Hepatocyte (in vitro differentiated cells): Measurements from ENCODE around the gene NDUFS6. TPM values are rescaled to one million over a fixed set of nuclear protein-coding genes. Genes with fewer than 3 reads are reported as not detected.

Source experiments
- DNase-seq: peaks from one replicate; pipeline ENCODE4 v3.0.0-alpha.2; 2016; ENCODE audit warnings: low spot score
- H2AFZ ChIP-seq: fragments of 200-600 bp; sonication (generic); 2 replicates; pipeline ENCODE4 v1.6.0; 2016; ENCODE audit warnings: antibody characterized with exemption, mild to moderate bottlenecking
- H3K27ac ChIP-seq: fragments of 200-600 bp; sonication (generic); 2 replicates; pipeline ENCODE4 v1.5.1; 2016; ENCODE audit warnings: mild to moderate bottlenecking
- H3K27me3 ChIP-seq: fragments of 200-600 bp; sonication (generic); 2 replicates; pipeline ENCODE4 v1.6.1; 2016
- H3K36me3 ChIP-seq: fragments of 200-600 bp; sonication (generic); replicated peaks from 2 replicates; pipeline ENCODE4 v1.5.1; 2016; ENCODE audit warnings: low read depth; ENCODE audit not compliant: insufficient read depth
- H3K4me1 ChIP-seq: fragments of 200-600 bp; sonication (generic); 2 replicates; pipeline ENCODE4 v1.5.1; 2016; ENCODE audit warnings: mild to moderate bottlenecking, moderate library complexity; ENCODE audit not compliant: insufficient read depth
- H3K4me2 ChIP-seq: fragments of 200-600 bp; sonication (generic); 2 replicates; pipeline ENCODE4 v1.6.0; 2016
- H3K4me3 ChIP-seq: fragments of 200-600 bp; sonication (generic); 2 replicates; pipeline ENCODE4 v1.5.1; 2016; ENCODE audit warnings: mild to moderate bottlenecking
- H3K79me2 ChIP-seq: fragments of 200-600 bp; sonication (generic); 2 replicates; pipeline ENCODE4 v1.6.0; 2017; ENCODE audit warnings: mild to moderate bottlenecking
- H3K9me2 ChIP-seq: fragments of 200-600 bp; sonication (generic); replicated peaks from 2 replicates; pipeline ENCODE4 v1.6.0; 2017; ENCODE audit warnings: mild to moderate bottlenecking; ENCODE audit not compliant: insufficient read depth
- H3K9me3 ChIP-seq: fragments of 200-600 bp; sonication (generic); 2 replicates; pipeline ENCODE4 v1.5.1; 2016; ENCODE audit warnings: low read depth, mild to moderate bottlenecking
- H4K20me1 ChIP-seq: fragments of 200-600 bp; sonication (generic); 2 replicates; pipeline ENCODE4 v1.6.0; 2016; ENCODE audit warnings: mild to moderate bottlenecking; ENCODE audit not compliant: insufficient read depth, poor library complexity, severe bottlenecking
- CTCF ChIP-seq: fragments of 200-600 bp; sonication (generic); IDR thresholded peaks from 2 replicates; pipeline ENCODE4 v1.5.1; 2016; ENCODE audit warnings: antibody characterized with exemption, mild to moderate bottlenecking; ENCODE audit not compliant: poor library complexity
- EZH2 ChIP-seq: fragments of 200-600 bp; sonication (generic); IDR thresholded peaks from 2 replicates; pipeline ENCODE4 v1.6.1; 2016; ENCODE audit warnings: antibody characterized with exemption, mild to moderate bottlenecking, borderline replicate concordance
- EZH2phosphoT487 ChIP-seq: fragments of 200-600 bp; sonication (generic); IDR thresholded peaks from one replicate; pipeline ENCODE4 v1.6.1; 2018; ENCODE audit warnings: antibody characterized with exemption, mild to moderate bottlenecking, low read depth, moderate library complexity; ENCODE audit not compliant: unreplicated experiment, severe bottlenecking
- WGBS: methylation state at CpG from one replicate; pipeline ENCODE4 v1.1.6; 2016; ENCODE audit warnings: low lambda C conversion rate; ENCODE audit errors: missing lambda C conversion rate; 5-methylcytosine and 5-hydroxymethylcytosine counted together
- polyA plus RNA-seq: library from polyadenylated mRNA; unstranded; fragments of >200 nt; fragmentation: Nextera tagmentation; extraction: Ambion mirVana; gene quantifications from 2 replicates; pipeline ENCODE4 v1.2.1, GENCODE V29; 2016
- total RNA-seq: library from RNA; depleted of rRNA; stranded (reverse); fragments of >200 nt; gene quantifications from 2 replicates; pipeline ENCODE4 v1.2.3, GENCODE V29; 2014

NDUFS6 gene
- total and polyA plus RNA-seq, 2 experiments from 2014 or later: 29.3 to 108 TPM

- H3K9me3 ChIP-seq: no peaks in the 10 kb centered on the region
- no peaks in the 10 kb centered on the region for H3K4me1 ChIP-seq
- H3K4me3 ChIP-seq: no peak overlapping the region
- H3K27me3 ChIP-seq: no peaks in the 10 kb centered on the region
- no peak overlapping the region for H2AFZ ChIP-seq
- H3K9me2 ChIP-seq: no peaks in the 10 kb centered on the region
- H3K4me2 ChIP-seq: no peak overlapping the region
- H3K27ac ChIP-seq: no peak overlapping the region
- H3K79me2 ChIP-seq: no peaks in the 10 kb centered on the region
- 93% methylated on average over 23 of the region's 35 CpGs for WGBS
- no peak for TF ChIP-seq EZH2
- TF ChIP-seq CTCF: no peak
- TF ChIP-seq EZH2phosphoT487: no peak
- no peaks in the 10 kb centered on the region for H3K36me3 ChIP-seq
- H4K20me1 ChIP-seq: no peaks in the 10 kb centered on the region
- DNase-seq: no peak
These were observed 32.8 kb upstream of the NDUFS6 start for GRCh38 chr5:1768283-1769000.

GRCh38 chr5:1769017-1769640, 32.1 kb upstream of the NDUFS6 start:
- Histone ChIP-seq H3K9me2 (no peaks in the 10 kb centered on the region), H2AFZ (no peak overlapping the region), H3K4me3 (no peak overlapping the region), H3K4me2 (no peak overlapping the region), H3K9me3 (no peaks in the 10 kb centered on the region), H4K20me1 (no peaks in the 10 kb centered on the region), H3K4me1 (no peaks in the 10 kb centered on the region), H3K36me3 (no peaks in the 10 kb centered on the region), H3K27ac (no peak overlapping the region), H3K79me2 (no peaks in the 10 kb centered on the region), H3K27me3 (no peaks in the 10 kb centered on the region)
- DNase-seq: no peak
- WGBS: 95% methylated on average over 43 of the region's 54 CpGs
- TF ChIP-seq CTCF (no peak), EZH2phosphoT487 (no peak), EZH2 (no peak)

- no peak overlapping the region for H3K4me2 ChIP-seq
- no peak overlapping the region for H2AFZ ChIP-seq
- 89% methylated on average over 30 of the region's 30 CpGs for WGBS
- H3K9me2 ChIP-seq: no peaks in the 10 kb centered on the region
- H3K9me3 ChIP-seq: no peaks in the 10 kb centered on the region
- H3K27me3 ChIP-seq: no peaks in the 10 kb centered on the region
- no peaks in the 10 kb centered on the region for H3K36me3 ChIP-seq
- H4K20me1 ChIP-seq: no peaks in the 10 kb centered on the region
- no peak overlapping the region for H3K27ac ChIP-seq
- DNase-seq: no peak
- H3K4me3 ChIP-seq: no peak overlapping the region
- H3K4me1 ChIP-seq: no peaks in the 10 kb centered on the region
- no peak for TF ChIP-seq CTCF
- no peak for TF ChIP-seq EZH2phosphoT487
- no peak for TF ChIP-seq EZH2
- no peaks in the 10 kb centered on the region for H3K79me2 ChIP-seq
These were observed 31.3 kb upstream of the NDUFS6 start for GRCh38 chr5:1769752-1770442.
